ENCODE data around the gene MRPL34. TPM values are rescaled to one million over a fixed set of nuclear protein-coding genes. Genes with fewer than 3 reads are reported as not detected.
A peak's percentile ranks its signal among the peaks of the same experiment; 100 is the strongest.

Gene MRPL34
- total RNA-seq, 1 donor from 2014 or later, result 118 TPM

- no peak for DNase-seq (ENCODE audit: low spot score)
- H3K27ac Mint-ChIP-seq, result no peak overlapping the region
- H3K9me3 Mint-ChIP-seq, result no peaks in the 10 kb centered on the region
- peaks cover 7% of the 10 kb centered on the region for H3K36me3 Mint-ChIP-seq (ENCODE audit: low read depth)
- H3K27me3 Mint-ChIP-seq (ENCODE audit: insufficient read depth), result peaks cover 10% of the 10 kb centered on the region
- H3K4me3 Mint-ChIP-seq, result peak overlapping the region; percentile 64
- intact Hi-C loops (cut with micrococcal nuclease), result no loop called here
- peaks cover 14% of the 10 kb centered on the region for H3K4me1 Mint-ChIP-seq (ENCODE audit: low read depth)
These were observed 23.9 kb downstream of the MRPL34 start for GRCh38 chr19:17329366-17330261.

- peak overlapping the region; percentile 41 for H3K4me3 Mint-ChIP-seq
- no peak overlapping the region for H3K27ac Mint-ChIP-seq
These were observed 24.8 kb downstream of the MRPL34 start for GRCh38 chr19:17330262-17331044.

GRCh38 chr19:17331045-17331558 lies 25.4 kb downstream of the MRPL34 start:
- Mint-ChIP-seq H3K4me1 (ENCODE audit: low read depth) (peaks cover 21% of the 10 kb centered on the region), H3K27me3 (ENCODE audit: insufficient read depth) (peaks cover 10% of the 10 kb centered on the region), H3K27ac (no peak overlapping the region), H3K9me3 (no peaks in the 10 kb centered on the region), H3K4me3 (no peak overlapping the region), H3K36me3 (ENCODE audit: low read depth) (peaks cover 7% of the 10 kb centered on the region)
- DNase-seq (ENCODE audit: low spot score), result no peak
- intact Hi-C loops (cut with micrococcal nuclease), result no loop called here

More at GRCh38 chr19:17330262-17331044, 24.8 kb downstream of the MRPL34 start:
- Mint-ChIP-seq H3K9me3 (no peaks in the 10 kb centered on the region), H3K27me3 (ENCODE audit: insufficient read depth) (peaks cover 10% of the 10 kb centered on the region), H3K4me1 (ENCODE audit: low read depth) (peaks cover 21% of the 10 kb centered on the region), H3K36me3 (ENCODE audit: low read depth) (peaks cover 7% of the 10 kb centered on the region)
- DNase-seq (ENCODE audit: low spot score), result no peak
- intact Hi-C loops (cut with micrococcal nuclease), result no loop called here

GRCh38 chr19:17332360-17332676 lies 26.6 kb downstream of the MRPL34 start:
- Mint-ChIP-seq H3K27ac (no peak overlapping the region), H3K4me1 (ENCODE audit: low read depth) (peaks cover 21% of the 10 kb centered on the region), H3K4me3 (no peak overlapping the region), H3K9me3 (no peaks in the 10 kb centered on the region), H3K36me3 (ENCODE audit: low read depth) (peaks cover 7% of the 10 kb centered on the region), H3K27me3 (ENCODE audit: insufficient read depth) (peaks cover 10% of the 10 kb centered on the region)
- intact Hi-C loops (cut with micrococcal nuclease), result no loop called here
- no peak for DNase-seq (ENCODE audit: low spot score)

- intact Hi-C loops (cut with micrococcal nuclease), result no loop called here
- Mint-ChIP-seq H3K4me1 (ENCODE audit: low read depth) (peaks cover 21% of the 10 kb centered on the region), H3K4me3 (no peak overlapping the region), H3K27me3 (ENCODE audit: insufficient read depth) (peaks cover 10% of the 10 kb centered on the region), H3K36me3 (ENCODE audit: low read depth) (peaks cover 7% of the 10 kb centered on the region), H3K9me3 (no peaks in the 10 kb centered on the region), H3K27ac (no peak overlapping the region)
- DNase-seq (ENCODE audit: low spot score), result peak; percentile 30
These were observed 27.3 kb downstream of the MRPL34 start for GRCh38 chr19:17332677-17333581.

- peak; percentile 73 for DNase-seq (ENCODE audit: low spot score)
- peaks cover 10% of the 10 kb centered on the region for H3K27me3 Mint-ChIP-seq (ENCODE audit: insufficient read depth)
- peak overlapping the region; percentile 76 for H3K27ac Mint-ChIP-seq
- peaks cover 7% of the 10 kb centered on the region for H3K36me3 Mint-ChIP-seq (ENCODE audit: low read depth)
- no peaks in the 10 kb centered on the region for H3K9me3 Mint-ChIP-seq
- intact Hi-C loops (cut with micrococcal nuclease), result loop anchor here (1.0 kb wide), 2 partner anchors 67 to 71 kb away; partner anchors contain the start of genes BABAM1 and BST2
- peak overlapping the region; percentile 87 for H3K4me3 Mint-ChIP-seq
- peaks cover 21% of the 10 kb centered on the region for H3K4me1 Mint-ChIP-seq (ENCODE audit: low read depth)
These were observed 28.1 kb downstream of the MRPL34 start for GRCh38 chr19:17333611-17334413.

- intact Hi-C loops (cut with micrococcal nuclease), result loop anchor here (1.0 kb wide), 2 partner anchors 67 to 71 kb away; partner anchors contain the start of genes BABAM1 and BST2
- no peaks in the 10 kb centered on the region for H3K9me3 Mint-ChIP-seq
- peak within 1 kb of the TSS; percentile 76 for H3K27ac Mint-ChIP-seq
- H3K27me3 Mint-ChIP-seq (ENCODE audit: insufficient read depth), result peaks cover 9% of the 10 kb centered on the region
- H3K36me3 Mint-ChIP-seq (ENCODE audit: low read depth), result peaks cover 9% of the 10 kb centered on the region
- H3K4me1 Mint-ChIP-seq (ENCODE audit: low read depth), result peaks cover 21% of the 10 kb centered on the region
- H3K4me3 Mint-ChIP-seq, result peak within 1 kb of the TSS; percentile 87
- peak; percentile 94 for DNase-seq (ENCODE audit: low spot score)
These were observed 29.0 kb downstream of the MRPL34 start, which contains the start of gene ANO8 for GRCh38 chr19:17334414-17335409. ANO8 (minus strand) TSS chr19:17334855; CDS start chr19:17334670, 185 bp downstream.

GRCh38 chr19:17335575-17335974 lies 29.9 kb downstream of the MRPL34 start:
- no peak for DNase-seq (ENCODE audit: low spot score)
- peaks cover 9% of the 10 kb centered on the region for H3K36me3 Mint-ChIP-seq (ENCODE audit: low read depth)
- peaks cover 21% of the 10 kb centered on the region for H3K4me1 Mint-ChIP-seq (ENCODE audit: low read depth)
- no peaks in the 10 kb centered on the region for H3K9me3 Mint-ChIP-seq
- intact Hi-C loops (cut with micrococcal nuclease), result no loop called here
- no peak overlapping the region for H3K27ac Mint-ChIP-seq
- H3K4me3 Mint-ChIP-seq, result peak overlapping the region; percentile 70
- H3K27me3 Mint-ChIP-seq (ENCODE audit: insufficient read depth), result peaks cover 6% of the 10 kb centered on the region

- Mint-ChIP-seq H3K27ac (peak within 1 kb of the TSS; percentile 88), H3K27me3 (ENCODE audit: insufficient read depth) (peaks cover 2% of the 10 kb centered on the region), H3K4me3 (peak within 1 kb of the TSS; percentile 87), H3K9me3 (no peaks in the 10 kb centered on the region), H3K36me3 (ENCODE audit: low read depth) (peaks cover 9% of the 10 kb centered on the region), H3K4me1 (ENCODE audit: low read depth) (peaks cover 21% of the 10 kb centered on the region)
- intact Hi-C loops (cut with micrococcal nuclease), result loop anchor here (1.0 kb wide), 8 partner anchors 9 to 174 kb away; partner anchors contain the start of genes DDA1, MRPL34, OCEL1 and PGLS
- DNase-seq (ENCODE audit: low spot score), result peak; percentile 95
These were observed 31.4 kb downstream of the MRPL34 start, which contains the start of gene GTPBP3 for GRCh38 chr19:17336872-17337674. GTPBP3 (plus strand) TSS chr19:17337553; CDS start chr19:17337612, 59 bp downstream.

Data from activated T-helper 1 cell treated with anti-CD3 and anti-CD28 coated beads, Interleukin-12 subunit alpha, Interleukin-12 subunit beta, Interleukin-2, Interleukin-4 antibody, amounts not matched to agents 30 ng/mL and 10 ng/mL and 1 ng/mL, durations not matched to agents 14 hours and 24 hours and 36 hours (primary cell).